ENCODE data around the gene RFC4. TPM values are rescaled to one million over a fixed set of nuclear protein-coding genes. Genes with fewer than 3 reads are reported as not detected.
A peak's percentile ranks its signal among the peaks of the same experiment; 100 is the strongest.

The RFC4 gene
- total RNA-seq, 1 donor from 2014 or later: 13.1 TPM

- Histone ChIP-seq H4K20me1 (ENCODE audit: insufficient read depth, low read length) (peaks cover 55% of the 10 kb centered on the region), H3K4me1 (ENCODE audit: insufficient read depth, low read length) (peaks cover 24% of the 10 kb centered on the region), H3K27ac (ENCODE audit: low read depth, low read length) (peak overlapping the region; percentile 99), H3K4me3 (ENCODE audit: insufficient read depth, low read depth, low read length) (peak overlapping the region; percentile 100), H3K27me3 (ENCODE audit: insufficient read depth, low read length) (no peaks in the 10 kb centered on the region), H3K79me2 (ENCODE audit: insufficient read depth, low read length) (peaks cover 61% of the 10 kb centered on the region), H2AFZ (ENCODE audit: low read depth, low read length) (peak overlapping the region; percentile 95), H3K9ac (ENCODE audit: low read length) (peak overlapping the region; percentile 100), H3K9me3 (ENCODE audit: insufficient read depth, low read depth, low read length) (no peaks in the 10 kb centered on the region), H3K4me2 (ENCODE audit: low read length) (peak overlapping the region; percentile 93), H3K36me3 (ENCODE audit: insufficient read depth, low read length) (peaks cover 47% of the 10 kb centered on the region)
- no peaks in the 10 kb centered on the region for H3K9me3 Mint-ChIP-seq (ENCODE audit: unreplicated experiment)
- no peaks in the 10 kb centered on the region for H3K27me3 Mint-ChIP-seq (ENCODE audit: low read depth, unreplicated experiment)
- FAIRE-seq (no peak), DNase-seq (ENCODE audit: low read depth) (peak; percentile 36)
- peaks cover 34% of the 10 kb centered on the region for H3K36me3 Mint-ChIP-seq (ENCODE audit: low read depth, unreplicated experiment)
- peak overlapping the region; percentile 98 for H3K4me3 Mint-ChIP-seq (ENCODE audit: unreplicated experiment)
- H3K27ac Mint-ChIP-seq (ENCODE audit: unreplicated experiment): peak overlapping the region; percentile 98
- TF ChIP-seq CTCF (IDR thresholded peaks at IDR 0.05; ENCODE audit: insufficient read depth, low read depth, low read length) (no peak), EZH2 (IDR thresholded peaks at IDR 0.05; ENCODE audit: insufficient read depth, low read length) (no peak)
- peaks cover 28% of the 10 kb centered on the region for H3K4me1 Mint-ChIP-seq (ENCODE audit: low read depth, unreplicated experiment)
Observed at GRCh38 chr3:186783731-186784515, 22.4 kb downstream of the RFC4 start.

GRCh38 chr3:186783058-186783730, 23.1 kb downstream of the RFC4 start, which contains the start of gene EIF4A2:
EIF4A2 (plus strand) TSS chr3:186783577; CDS start chr3:186783611, 34 bp downstream.
- Histone ChIP-seq H3K4me2 (ENCODE audit: low read length) (peak within 1 kb of the TSS; percentile 93), H3K27me3 (ENCODE audit: insufficient read depth, low read length) (no peaks in the 10 kb centered on the region), H3K36me3 (ENCODE audit: insufficient read depth, low read length) (peaks cover 40% of the 10 kb centered on the region), H3K79me2 (ENCODE audit: insufficient read depth, low read length) (peaks cover 54% of the 10 kb centered on the region), H3K27ac (ENCODE audit: low read depth, low read length) (peak within 1 kb of the TSS; percentile 99), H2AFZ (ENCODE audit: low read depth, low read length) (peak within 1 kb of the TSS; percentile 95), H4K20me1 (ENCODE audit: insufficient read depth, low read length) (peaks cover 48% of the 10 kb centered on the region), H3K4me1 (ENCODE audit: insufficient read depth, low read length) (peaks cover 24% of the 10 kb centered on the region), H3K9me3 (ENCODE audit: insufficient read depth, low read depth, low read length) (no peaks in the 10 kb centered on the region), H3K9ac (ENCODE audit: low read length) (peak within 1 kb of the TSS; percentile 100), H3K4me3 (ENCODE audit: insufficient read depth, low read depth, low read length) (peak within 1 kb of the TSS; percentile 100)
- Mint-ChIP-seq H3K4me3 (ENCODE audit: unreplicated experiment) (peak within 1 kb of the TSS; percentile 98), H3K9me3 (ENCODE audit: unreplicated experiment) (no peaks in the 10 kb centered on the region), H3K27me3 (ENCODE audit: low read depth, unreplicated experiment) (no peaks in the 10 kb centered on the region), H3K4me1 (ENCODE audit: low read depth, unreplicated experiment) (peaks cover 22% of the 10 kb centered on the region), H3K27ac (ENCODE audit: unreplicated experiment) (peak within 1 kb of the TSS; percentile 98), H3K36me3 (ENCODE audit: low read depth, unreplicated experiment) (peaks cover 32% of the 10 kb centered on the region)
- FAIRE-seq: no peak
- TF ChIP-seq CTCF (IDR thresholded peaks at IDR 0.05; ENCODE audit: insufficient read depth, low read depth, low read length): no peak
- DNase-seq (ENCODE audit: low read depth): peak; percentile 79

Data from astrocyte (in vitro differentiated cells and primary cell).